Activated naive CD4-positive, alpha-beta T cell treated with anti-CD3 and anti-CD28 coated beads for 36 hours (primary cell): ENCODE data around the gene VSTM5. TPM values are rescaled to one million over a fixed set of nuclear protein-coding genes. Genes with fewer than 3 reads are reported as not detected.
"Not testable (repeated sequence)": the region's sequence is repeated elsewhere in the genome, so short reads cannot be mapped to it uniquely, and the experiment has no call there.

ENCODE experiments used
- CTCF ChIA-PET: fragments of 350-600 bp; sonication (Branson Sonifier 250); formaldehyde crosslinking; loops from one replicate; lab custom pipeline; 2021; ENCODE audit warnings: antibody characterized with exemption; lab: Charles Lee
- DNase-seq: peaks from one replicate; pipeline ENCODE4 v3.0.0-alpha.2; 2020
- H3K27ac Mint-ChIP-seq: one replicate; pipeline ENCODE4 v1.8.0; 2021; ENCODE audit warnings: mild to moderate bottlenecking, mixed read lengths
- H3K27me3 Mint-ChIP-seq: one replicate; pipeline ENCODE4 v1.8.0; 2021; ENCODE audit warnings: low read depth, mixed read lengths
- H3K36me3 Mint-ChIP-seq: one replicate; pipeline ENCODE4 v1.8.0; 2021; ENCODE audit warnings: low read depth, mixed read lengths
- H3K4me1 Mint-ChIP-seq: one replicate; pipeline ENCODE4 v1.8.0; 2021; ENCODE audit warnings: low read depth, mixed read lengths
- H3K4me3 Mint-ChIP-seq: one replicate; pipeline ENCODE4 v1.8.0; 2021; ENCODE audit warnings: mild to moderate bottlenecking, moderate library complexity, mixed read lengths
- H3K9me3 Mint-ChIP-seq: one replicate; pipeline ENCODE4 v1.8.0; 2021; ENCODE audit warnings: mixed read lengths
- intact Hi-C: fragments of 100-400 bp; cut with micrococcal nuclease; formaldehyde crosslinking; loops from one replicate; pipeline ENCODE4 v1.15.1; 2023
- total RNA-seq, 2 experiments: library from RNA; stranded (reverse); gene quantifications; one replicate each; pipeline ENCODE4 v1.2.3, GENCODE V29; 2021

VSTM5 gene
- total RNA-seq, 2 experiments from 2014 or later: not detected

GRCh38 chr11:93775289-93775688 lies 75.1 kb downstream of the VSTM5 start:
- Mint-ChIP-seq H3K9me3 (peaks cover 4% of the 10 kb centered on the region), H3K4me1 (no peaks in the 10 kb centered on the region), H3K27me3 (no peaks in the 10 kb centered on the region), H3K4me3 (no peak overlapping the region), H3K27ac (no peak overlapping the region), H3K36me3 (peaks cover 9% of the 10 kb centered on the region)
- peak; percentile 18 for DNase-seq
- intact Hi-C loops: no loop called here
- CTCF ChIA-PET: no interaction called here

DNA sequence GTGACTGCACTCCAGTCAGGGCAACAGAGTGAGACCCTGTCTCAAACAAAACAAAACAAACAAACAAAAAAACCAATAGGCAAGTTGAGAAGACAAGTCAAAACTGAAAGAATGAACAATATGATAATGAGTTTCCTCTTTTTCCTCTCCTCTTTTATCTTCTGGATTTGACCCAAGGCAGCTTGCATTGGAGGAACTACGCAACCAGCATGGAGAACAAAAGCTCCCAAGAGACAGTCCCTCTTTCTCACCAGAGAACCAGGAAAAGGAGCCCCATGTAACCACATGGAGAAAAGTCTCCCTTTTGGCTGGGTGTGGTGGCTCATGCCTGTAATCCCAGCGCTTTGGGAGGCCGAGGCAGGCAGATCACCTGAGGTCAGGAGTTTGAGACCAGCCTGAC lies 75.9 kb downstream of the VSTM5 start:
- H3K4me3 Mint-ChIP-seq, DNase-seq, H3K9me3 Mint-ChIP-seq, CTCF ChIA-PET, H3K27me3 Mint-ChIP-seq, intact Hi-C loops, H3K36me3 Mint-ChIP-seq, H3K27ac Mint-ChIP-seq, H3K4me1 Mint-ChIP-seq: not testable (repeated sequence)

- Mint-ChIP-seq H3K4me3 (no peak overlapping the region), H3K36me3 (peaks cover 7% of the 10 kb centered on the region), H3K27me3 (no peaks in the 10 kb centered on the region), H3K9me3 (peaks cover 4% of the 10 kb centered on the region), H3K27ac (no peak overlapping the region), H3K4me1 (no peaks in the 10 kb centered on the region)
- intact Hi-C loops: no loop called here
- no peak for DNase-seq
- CTCF ChIA-PET: no interaction called here
Measured at GRCh38 chr11:93773601-93774200, 76.7 kb downstream of the VSTM5 start.

DNA sequence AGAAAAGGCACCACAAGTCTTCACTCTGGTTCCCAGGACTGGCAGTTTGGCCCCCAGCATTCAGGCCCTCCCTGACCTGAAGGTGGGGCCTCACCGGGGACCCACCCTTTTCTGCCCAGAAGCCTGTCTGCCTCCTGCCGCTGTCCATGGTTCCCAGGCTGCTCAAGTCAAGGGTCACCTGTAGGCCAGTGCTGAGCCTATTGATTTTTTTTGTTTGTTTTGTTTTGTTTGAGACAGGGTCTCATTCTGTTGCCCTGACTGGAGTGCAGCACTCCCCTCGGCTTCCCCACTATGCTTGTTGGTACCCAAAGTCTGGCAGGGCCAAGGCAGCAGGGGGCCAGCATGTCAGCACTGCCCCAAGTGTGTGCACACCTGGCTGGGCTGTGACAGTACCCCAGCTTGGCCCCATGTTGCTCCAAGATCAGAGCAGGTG lies 77.4 kb downstream of the VSTM5 start:
- intact Hi-C loops: no loop called here
- peaks cover 7% of the 10 kb centered on the region for H3K9me3 Mint-ChIP-seq
- no peak overlapping the region for H3K27ac Mint-ChIP-seq
- H3K36me3 Mint-ChIP-seq: peaks cover 7% of the 10 kb centered on the region
- no peaks in the 10 kb centered on the region for H3K4me1 Mint-ChIP-seq
- H3K4me3 Mint-ChIP-seq: no peak overlapping the region
- no peak for DNase-seq
- CTCF ChIA-PET: no interaction called here
- H3K27me3 Mint-ChIP-seq: no peaks in the 10 kb centered on the region

DNA sequence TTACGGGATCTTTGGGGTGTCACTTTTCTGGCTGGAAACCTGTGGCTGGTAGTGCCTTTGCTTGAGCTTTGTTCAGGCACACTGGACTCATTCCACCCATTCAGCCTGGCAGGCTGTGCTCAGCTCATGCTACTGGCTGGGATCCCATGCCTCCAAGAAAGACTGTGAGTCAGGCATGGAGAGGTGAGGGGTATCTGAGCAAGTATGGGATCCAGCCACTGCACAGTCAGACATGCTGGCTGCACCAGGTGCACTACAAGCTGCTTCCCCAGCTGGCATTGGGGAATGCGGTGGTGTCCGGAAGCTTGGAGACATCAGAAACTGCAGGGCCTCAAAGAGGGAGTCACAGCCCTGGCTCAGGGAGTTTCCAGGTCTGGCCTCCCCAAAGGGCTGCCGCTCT lies 78.3 kb downstream of the VSTM5 start:
- H3K9me3 Mint-ChIP-seq: peaks cover 12% of the 10 kb centered on the region
- no peaks in the 10 kb centered on the region for H3K4me1 Mint-ChIP-seq
- H3K27me3 Mint-ChIP-seq: no peaks in the 10 kb centered on the region
- H3K27ac Mint-ChIP-seq: no peak overlapping the region
- CTCF ChIA-PET: no interaction called here
- intact Hi-C loops: no loop called here
- no peak overlapping the region for H3K4me3 Mint-ChIP-seq
- no peak for DNase-seq
- peaks cover 11% of the 10 kb centered on the region for H3K36me3 Mint-ChIP-seq

- Mint-ChIP-seq H3K9me3 (peaks cover 20% of the 10 kb centered on the region), H3K4me1 (no peaks in the 10 kb centered on the region), H3K27ac (no peak overlapping the region), H3K36me3 (peaks cover 20% of the 10 kb centered on the region), H3K27me3 (no peaks in the 10 kb centered on the region), H3K4me3 (no peak overlapping the region)
- no peak for DNase-seq
- intact Hi-C loops: no loop called here
- CTCF ChIA-PET: interaction anchor here (0.6 kb wide), 1 partner anchor 30 kb away, joined by 3 read pairs; no protein-coding TSS in a partner anchor
Measured at GRCh38 chr11:93770160-93770559, 80.3 kb downstream of the VSTM5 start.

Other genes starting within 250 kb of the VSTM5 start
- gene CEP295, start 188.9 kb downstream of the VSTM5 start, total RNA-seq: 10 to 100 TPM; 22.9 to 23.2 TPM
- 100 to 1,000 TPM; 442 to 482 TPM for gene TAF1D, start 109.1 kb downstream of the VSTM5 start, total RNA-seq
- gene C11orf54, start 108.9 kb downstream of the VSTM5 start, total RNA-seq: 10 to 100 TPM; 15.1 to 16.3 TPM
- 10 to 100 TPM; 19.4 to 22.6 TPM for gene MED17, start 66.3 kb downstream of the VSTM5 start, total RNA-seq
- gene HEPHL1, start 170.7 kb upstream of the VSTM5 start, total RNA-seq: not detected